ENCODE results near the gene FYTTD1. TPM values are rescaled to one million over a fixed set of nuclear protein-coding genes. Genes with fewer than 3 reads are reported as not detected.
"Not testable (repeated sequence)": the region's sequence is repeated elsewhere in the genome, so short reads cannot be mapped to it uniquely, and the experiment has no call there.

Gene FYTTD1
- total and polyA plus RNA-seq, 2 experiments from 2014 or later: 24.3 to 62.8 TPM

GRCh38 chr3:197722734-197723133, 26.9 kb upstream of the FYTTD1 start:
- H3K9me3 ChIP-seq (ENCODE audit: low read depth): no peaks in the 10 kb centered on the region
- DNase-seq (ENCODE audit: low read depth in 1 of 2, low spot score in 1 of 2): no peak
- TF ChIP-seq CTCF (IDR thresholded peaks at IDR 0.05; ENCODE audit: low read depth, low read length): no peak

GRCh38 chr3:197727878-197728277, 21.8 kb upstream of the FYTTD1 start:
- H3K36me3 ChIP-seq; H3K4me3 ChIP-seq; H3K4me1 ChIP-seq (ENCODE audit: low read depth); DNase-seq (ENCODE audit: low read depth in 1 of 2, low spot score in 1 of 2); H3K27ac ChIP-seq; H3K27me3 ChIP-seq; H3K9me3 ChIP-seq (ENCODE audit: low read depth): not testable (repeated sequence)

More at GRCh38 chr3:197722734-197723133, 26.9 kb upstream of the FYTTD1 start:
- Histone ChIP-seq H3K27ac (no peak overlapping the region), H3K27me3 (no peaks in the 10 kb centered on the region), H3K4me3 (no peak overlapping the region), H3K36me3 (no peaks in the 10 kb centered on the region), H3K4me1 (ENCODE audit: low read depth) (no peaks in the 10 kb centered on the region)

- DNase-seq (ENCODE audit: low read depth in 1 of 2, low spot score in 1 of 2): no peak
- Histone ChIP-seq H3K27ac (no peak overlapping the region), H3K4me1 (ENCODE audit: low read depth) (no peaks in the 10 kb centered on the region), H3K27me3 (no peaks in the 10 kb centered on the region), H3K4me3 (no peak overlapping the region), H3K36me3 (no peaks in the 10 kb centered on the region), H3K9me3 (ENCODE audit: low read depth) (no peaks in the 10 kb centered on the region)
- TF ChIP-seq CTCF (IDR thresholded peaks at IDR 0.05; ENCODE audit: low read depth, low read length): no peak
Observed at GRCh38 chr3:197728487-197728886, 21.2 kb upstream of the FYTTD1 start.

GRCh38 chr3:197730200-197730599, 19.5 kb upstream of the FYTTD1 start:
- DNase-seq (ENCODE audit: low read depth in 1 of 2, low spot score in 1 of 2): peak in 1 of 2 donors; percentile 63
- Histone ChIP-seq H3K27ac (no peak overlapping the region), H3K27me3 (no peaks in the 10 kb centered on the region), H3K4me1 (ENCODE audit: low read depth) (no peaks in the 10 kb centered on the region), H3K4me3 (no peak overlapping the region), H3K36me3 (no peaks in the 10 kb centered on the region), H3K9me3 (ENCODE audit: low read depth) (no peaks in the 10 kb centered on the region)
- TF ChIP-seq CTCF (IDR thresholded peaks at IDR 0.05; ENCODE audit: low read depth, low read length): no peak

- H3K36me3 ChIP-seq; H3K9me3 ChIP-seq (ENCODE audit: low read depth); H3K27ac ChIP-seq; H3K27me3 ChIP-seq; H3K4me3 ChIP-seq; H3K4me1 ChIP-seq (ENCODE audit: low read depth); DNase-seq (ENCODE audit: low read depth in 1 of 2, low spot score in 1 of 2): not testable (repeated sequence)
Observed at GRCh38 chr3:197730770-197731169, 18.9 kb upstream of the FYTTD1 start.

- H3K4me1 ChIP-seq (ENCODE audit: low read depth); H3K27me3 ChIP-seq; H3K36me3 ChIP-seq; H3K9me3 ChIP-seq (ENCODE audit: low read depth); DNase-seq (ENCODE audit: low read depth in 1 of 2, low spot score in 1 of 2); H3K27ac ChIP-seq; H3K4me3 ChIP-seq: not testable (repeated sequence)
Observed at GRCh38 chr3:197731483-197731882, 18.2 kb upstream of the FYTTD1 start.

GRCh38 chr3:197733042-197733441, 16.6 kb upstream of the FYTTD1 start:
- no peaks in the 10 kb centered on the region for H3K36me3 ChIP-seq
- H3K4me1 ChIP-seq (ENCODE audit: low read depth): peaks cover 7% of the 10 kb centered on the region
- DNase-seq (ENCODE audit: low read depth in 1 of 2, low spot score in 1 of 2): no peak
- H3K4me3 ChIP-seq: no peak overlapping the region
- H3K27ac ChIP-seq: no peak overlapping the region
- no peaks in the 10 kb centered on the region for H3K9me3 ChIP-seq (ENCODE audit: low read depth)
- no peak for TF ChIP-seq CTCF (IDR thresholded peaks at IDR 0.05; ENCODE audit: low read depth, low read length)
- no peaks in the 10 kb centered on the region for H3K27me3 ChIP-seq

All from cardiac muscle cell (in vitro differentiated cells and primary cell).